MM.1S (cell line): ENCODE results near the gene MAGEB17.
"Not testable (repeated sequence)": the region's sequence is repeated elsewhere in the genome, so short reads cannot be mapped to it uniquely, and the experiment has no call there.

Source experiments
- DNase-seq: peaks from one replicate; pipeline ENCODE4 v3.0.0-alpha.2; 2015
- H2AFZ ChIP-seq: fragments of 300-600 bp; sonication (generic); 2 replicates; pipeline ENCODE4 v1.6.0; 2016; ENCODE audit warnings: antibody characterized with exemption, low read length
- H3F3A ChIP-seq: fragments of 300-600 bp; sonication (generic); 2 replicates; pipeline ENCODE4 v1.6.1; 2016; ENCODE audit warnings: mild to moderate bottlenecking, antibody characterized with exemption, low read length, moderate library complexity, mixed read lengths; ENCODE audit not compliant: insufficient read depth
- H3K27ac ChIP-seq: fragments of 300-600 bp; sonication (generic); 2 replicates; pipeline ENCODE4 v1.5.1; 2016; ENCODE audit warnings: mild to moderate bottlenecking, low read length
- H3K27me3 ChIP-seq: fragments of 300-600 bp; sonication (generic); replicated peaks from 2 replicates; pipeline ENCODE4 v1.6.0; 2016; ENCODE audit warnings: low read length; ENCODE audit not compliant: insufficient read depth
- H3K36me3 ChIP-seq: fragments of 300-600 bp; sonication (generic); replicated peaks from 2 replicates; pipeline ENCODE4 v1.6.1; 2016; ENCODE audit warnings: mild to moderate bottlenecking, low read length, mixed read lengths; ENCODE audit not compliant: insufficient read depth
- H3K4me1 ChIP-seq: fragments of 300-600 bp; sonication (generic); 2 replicates; pipeline ENCODE4 v1.6.1; 2016; ENCODE audit warnings: low read length, mixed read lengths
- H3K4me2 ChIP-seq: fragments of 300-600 bp; sonication (generic); 2 replicates; pipeline ENCODE4 v1.6.0; 2016; ENCODE audit warnings: low read depth, low read length
- H3K4me3 ChIP-seq: fragments of 300-600 bp; sonication (generic); 2 replicates; pipeline ENCODE4 v1.5.1; 2016; ENCODE audit warnings: low read length, mixed read lengths
- H3K79me2 ChIP-seq: fragments of 300-600 bp; sonication (generic); 2 replicates; pipeline ENCODE4 v1.6.1; 2016; ENCODE audit warnings: mixed run types, low read length, mixed read lengths
- H3K9ac ChIP-seq: fragments of 300-600 bp; sonication (generic); 2 replicates; pipeline ENCODE4 v1.6.1; 2016; ENCODE audit warnings: low read length, mixed read lengths
- H3K9me2 ChIP-seq: fragments of 300-600 bp; sonication (generic); replicated peaks from 2 replicates; pipeline ENCODE4 v1.6.1; 2016; ENCODE audit warnings: mild to moderate bottlenecking, low read length, mixed read lengths; ENCODE audit not compliant: insufficient read depth
- H3K9me3 ChIP-seq: fragments of 300-600 bp; sonication (generic); replicated peaks from 2 replicates; pipeline ENCODE4 v1.6.1; 2016; ENCODE audit warnings: mild to moderate bottlenecking, low read length, mixed read lengths; ENCODE audit not compliant: insufficient read depth
- H4K20me1 ChIP-seq: fragments of 300-600 bp; sonication (generic); 2 replicates; pipeline ENCODE4 v1.6.1; 2016; ENCODE audit warnings: mild to moderate bottlenecking, low read length, moderate library complexity, mixed read lengths; ENCODE audit not compliant: insufficient read depth
- EZH2 ChIP-seq: fragments of 300-600 bp; sonication (generic); optimal IDR thresholded peaks from 2 replicates; pipeline ENCODE3; 2017; ENCODE audit warnings: low read depth, mild to moderate bottlenecking, antibody characterized with exemption, low read length, mixed read lengths
- EZH2phosphoT487 ChIP-seq: fragments of 300-600 bp; sonication (generic); IDR thresholded peaks from 2 replicates; pipeline ENCODE4 v1.6.1; 2018; ENCODE audit warnings: antibody characterized with exemption, low read length
- TF ChIP-seq, protein P1 (sequence below): fragments of 300-600 bp; sonication (generic); IDR thresholded peaks from 2 replicates; pipeline ENCODE4 v1.5.1; 2016; ENCODE audit warnings: antibody characterized with exemption, low read length, mixed read lengths

Gene MAGEB17

DNA sequence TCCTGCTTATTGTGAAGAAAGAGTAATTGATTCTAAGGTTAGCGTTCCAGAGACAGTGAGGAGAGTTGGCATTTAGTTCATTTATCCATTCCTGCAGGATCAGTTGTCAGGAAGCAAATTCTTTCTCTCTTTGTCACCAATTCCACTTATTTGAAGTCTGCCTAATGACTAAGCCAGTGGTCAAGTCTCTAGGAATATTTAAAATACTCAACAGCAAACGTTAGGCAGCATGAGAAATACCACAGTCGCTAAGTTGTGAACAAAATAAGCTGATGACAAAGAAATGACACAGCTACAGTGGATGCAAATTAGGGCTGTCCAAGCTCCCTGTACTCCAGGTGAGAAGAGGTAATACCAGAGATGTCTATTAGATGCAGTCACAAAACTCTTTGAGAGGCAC is 6.6 kb upstream of the MAGEB17 start:
- H4K20me1 ChIP-seq = no peaks in the 10 kb centered on the region
- H3K9me2 ChIP-seq = no peaks in the 10 kb centered on the region
- no peak for TF ChIP-seq EZH2
- TF ChIP-seq, protein P1, sequence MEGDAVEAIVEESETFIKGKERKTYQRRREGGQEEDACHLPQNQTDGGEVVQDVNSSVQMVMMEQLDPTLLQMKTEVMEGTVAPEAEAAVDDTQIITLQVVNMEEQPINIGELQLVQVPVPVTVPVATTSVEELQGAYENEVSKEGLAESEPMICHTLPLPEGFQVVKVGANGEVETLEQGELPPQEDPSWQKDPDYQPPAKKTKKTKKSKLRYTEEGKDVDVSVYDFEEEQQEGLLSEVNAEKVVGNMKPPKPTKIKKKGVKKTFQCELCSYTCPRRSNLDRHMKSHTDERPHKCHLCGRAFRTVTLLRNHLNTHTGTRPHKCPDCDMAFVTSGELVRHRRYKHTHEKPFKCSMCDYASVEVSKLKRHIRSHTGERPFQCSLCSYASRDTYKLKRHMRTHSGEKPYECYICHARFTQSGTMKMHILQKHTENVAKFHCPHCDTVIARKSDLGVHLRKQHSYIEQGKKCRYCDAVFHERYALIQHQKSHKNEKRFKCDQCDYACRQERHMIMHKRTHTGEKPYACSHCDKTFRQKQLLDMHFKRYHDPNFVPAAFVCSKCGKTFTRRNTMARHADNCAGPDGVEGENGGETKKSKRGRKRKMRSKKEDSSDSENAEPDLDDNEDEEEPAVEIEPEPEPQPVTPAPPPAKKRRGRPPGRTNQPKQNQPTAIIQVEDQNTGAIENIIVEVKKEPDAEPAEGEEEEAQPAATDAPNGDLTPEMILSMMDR = no peak
- no peak for TF ChIP-seq EZH2phosphoT487
- H3F3A ChIP-seq = no peaks in the 10 kb centered on the region
- no peaks in the 10 kb centered on the region for H3K4me1 ChIP-seq
- no peak overlapping the region for H3K27ac ChIP-seq
- DNase-seq = no peak
- no peak overlapping the region for H2AFZ ChIP-seq
- no peaks in the 10 kb centered on the region for H3K79me2 ChIP-seq
- H3K4me3 ChIP-seq = no peak overlapping the region
- no peaks in the 10 kb centered on the region for H3K27me3 ChIP-seq
- no peak overlapping the region for H3K4me2 ChIP-seq
- no peak overlapping the region for H3K9ac ChIP-seq
- no peaks in the 10 kb centered on the region for H3K36me3 ChIP-seq
- H3K9me3 ChIP-seq = no peaks in the 10 kb centered on the region

- H3K4me2 ChIP-seq, H3K9ac ChIP-seq, H3F3A ChIP-seq, H3K27me3 ChIP-seq, H3K36me3 ChIP-seq, DNase-seq, H2AFZ ChIP-seq, H3K9me3 ChIP-seq, H3K4me1 ChIP-seq, H3K9me2 ChIP-seq, H4K20me1 ChIP-seq, H3K79me2 ChIP-seq, H3K4me3 ChIP-seq, H3K27ac ChIP-seq: not testable (repeated sequence)
These were observed 6.1 kb upstream of the MAGEB17 start for GRCh38 chrX:16161173-16161572.

DNA sequence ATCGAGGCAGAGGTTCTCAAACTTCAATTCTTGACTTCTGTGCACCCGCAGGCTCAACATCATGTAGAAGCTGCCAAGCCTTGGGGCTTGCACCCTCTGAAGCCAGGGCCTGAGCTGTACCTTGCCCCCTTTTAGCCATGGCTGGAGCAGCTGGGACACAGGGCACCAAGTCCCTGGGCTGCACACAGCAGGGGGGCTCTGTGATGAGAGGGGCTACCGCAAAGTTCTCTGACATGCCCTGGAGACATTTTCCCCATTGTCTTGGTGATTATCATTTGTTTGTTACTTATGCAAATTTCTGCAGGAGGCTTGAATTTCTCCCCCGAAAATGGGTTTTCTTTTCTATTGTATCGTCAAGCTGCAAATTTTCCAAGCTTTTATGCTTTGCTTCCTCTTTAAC is 4.9 kb upstream of the MAGEB17 start:
- DNase-seq = no peak
- Histone ChIP-seq H3K36me3 (no peaks in the 10 kb centered on the region), H3K4me3 (no peak overlapping the region), H3K27ac (no peak overlapping the region), H3K9ac (no peak overlapping the region), H3K9me3 (no peaks in the 10 kb centered on the region), H3K4me2 (no peak overlapping the region), H4K20me1 (no peaks in the 10 kb centered on the region), H3K79me2 (no peaks in the 10 kb centered on the region), H2AFZ (no peak overlapping the region), H3K27me3 (no peaks in the 10 kb centered on the region), H3K9me2 (no peaks in the 10 kb centered on the region), H3K4me1 (no peaks in the 10 kb centered on the region), H3F3A (no peaks in the 10 kb centered on the region)
- TF ChIP-seq EZH2phosphoT487 (no peak), EZH2 (no peak)
- TF ChIP-seq, protein P1 = no peak

DNA sequence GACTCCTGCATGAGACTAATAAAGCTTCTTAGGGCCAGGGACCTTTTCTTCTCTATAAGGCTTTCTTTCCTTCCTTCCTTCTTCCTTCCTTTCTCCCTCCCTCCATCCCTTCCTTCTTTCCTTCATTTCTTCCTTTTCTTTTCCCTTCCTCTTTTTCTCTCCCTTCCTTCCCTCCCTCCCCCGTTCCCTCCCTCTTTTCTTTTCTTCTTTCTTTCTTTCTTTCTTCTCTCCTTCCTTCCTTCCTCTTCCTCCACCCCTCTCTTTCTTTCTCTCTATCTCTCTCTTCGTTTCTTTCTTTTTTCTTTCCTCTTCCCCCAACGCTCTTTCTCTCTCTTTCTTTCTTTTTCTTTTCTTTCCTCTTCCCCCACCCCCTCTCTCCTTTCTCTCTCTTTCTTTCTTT is 2.5 kb upstream of the MAGEB17 start:
- no peaks in the 10 kb centered on the region for H3K9me3 ChIP-seq
- no peaks in the 10 kb centered on the region for H3K4me1 ChIP-seq
- no peak for TF ChIP-seq EZH2
- TF ChIP-seq, protein P1 = no peak
- no peak for TF ChIP-seq EZH2phosphoT487
- no peak overlapping the region for H2AFZ ChIP-seq
- H3F3A ChIP-seq = no peaks in the 10 kb centered on the region
- H3K4me2 ChIP-seq = no peak overlapping the region
- no peak overlapping the region for H3K27ac ChIP-seq
- H3K79me2 ChIP-seq = no peaks in the 10 kb centered on the region
- no peak for DNase-seq
- H3K9me2 ChIP-seq = no peaks in the 10 kb centered on the region
- H3K4me3 ChIP-seq = no peak overlapping the region
- no peaks in the 10 kb centered on the region for H3K36me3 ChIP-seq
- H3K27me3 ChIP-seq = no peaks in the 10 kb centered on the region
- H3K9ac ChIP-seq = no peak overlapping the region
- no peaks in the 10 kb centered on the region for H4K20me1 ChIP-seq
